GM19099 (cell line): Measurements from ENCODE around the gene MYCBPAP.
A peak's percentile ranks its signal among the peaks of the same experiment; 100 is the strongest.

Experiments used
- POLR2A ChIP-seq: IDR thresholded peaks from 3 replicates; pipeline ENCODE4 v1.6.1; 2011; ENCODE audit warnings: low read depth; ENCODE audit not compliant: insufficient read length; ENCODE audit errors: extremely low read depth

The MYCBPAP gene, protein sequence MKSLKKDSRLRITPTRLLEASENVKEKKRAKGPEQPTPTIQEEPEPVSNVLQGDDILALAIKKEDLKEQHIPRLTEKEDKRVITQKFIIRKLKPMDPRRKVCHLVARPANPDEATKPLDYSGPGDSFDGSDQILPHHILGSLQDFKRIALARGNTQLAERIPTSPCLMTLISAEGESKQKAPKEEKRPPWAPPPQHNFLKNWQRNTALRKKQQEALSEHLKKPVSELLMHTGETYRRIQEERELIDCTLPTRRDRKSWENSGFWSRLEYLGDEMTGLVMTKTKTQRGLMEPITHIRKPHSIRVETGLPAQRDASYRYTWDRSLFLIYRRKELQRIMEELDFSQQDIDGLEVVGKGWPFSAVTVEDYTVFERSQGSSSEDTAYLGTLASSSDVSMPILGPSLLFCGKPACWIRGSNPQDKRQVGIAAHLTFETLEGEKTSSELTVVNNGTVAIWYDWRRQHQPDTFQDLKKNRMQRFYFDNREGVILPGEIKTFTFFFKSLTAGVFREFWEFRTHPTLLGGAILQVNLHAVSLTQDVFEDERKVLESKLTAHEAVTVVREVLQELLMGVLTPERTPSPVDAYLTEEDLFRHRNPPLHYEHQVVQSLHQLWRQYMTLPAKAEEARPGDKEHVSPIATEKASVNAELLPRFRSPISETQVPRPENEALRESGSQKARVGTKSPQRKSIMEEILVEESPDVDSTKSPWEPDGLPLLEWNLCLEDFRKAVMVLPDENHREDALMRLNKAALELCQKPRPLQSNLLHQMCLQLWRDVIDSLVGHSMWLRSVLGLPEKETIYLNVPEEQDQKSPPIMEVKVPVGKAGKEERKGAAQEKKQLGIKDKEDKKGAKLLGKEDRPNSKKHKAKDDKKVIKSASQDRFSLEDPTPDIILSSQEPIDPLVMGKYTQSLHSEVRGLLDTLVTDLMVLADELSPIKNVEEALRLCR

GRCh38 chr17:50507871-50508572 lies at the start of gene MYCBPAP:
TSS of gene MYCBPAP (plus strand) at chr17:50508439. CDS start at chr17:50508675, 236 bp downstream.
- TF ChIP-seq POLR2A, result peak; percentile 53

DNA sequence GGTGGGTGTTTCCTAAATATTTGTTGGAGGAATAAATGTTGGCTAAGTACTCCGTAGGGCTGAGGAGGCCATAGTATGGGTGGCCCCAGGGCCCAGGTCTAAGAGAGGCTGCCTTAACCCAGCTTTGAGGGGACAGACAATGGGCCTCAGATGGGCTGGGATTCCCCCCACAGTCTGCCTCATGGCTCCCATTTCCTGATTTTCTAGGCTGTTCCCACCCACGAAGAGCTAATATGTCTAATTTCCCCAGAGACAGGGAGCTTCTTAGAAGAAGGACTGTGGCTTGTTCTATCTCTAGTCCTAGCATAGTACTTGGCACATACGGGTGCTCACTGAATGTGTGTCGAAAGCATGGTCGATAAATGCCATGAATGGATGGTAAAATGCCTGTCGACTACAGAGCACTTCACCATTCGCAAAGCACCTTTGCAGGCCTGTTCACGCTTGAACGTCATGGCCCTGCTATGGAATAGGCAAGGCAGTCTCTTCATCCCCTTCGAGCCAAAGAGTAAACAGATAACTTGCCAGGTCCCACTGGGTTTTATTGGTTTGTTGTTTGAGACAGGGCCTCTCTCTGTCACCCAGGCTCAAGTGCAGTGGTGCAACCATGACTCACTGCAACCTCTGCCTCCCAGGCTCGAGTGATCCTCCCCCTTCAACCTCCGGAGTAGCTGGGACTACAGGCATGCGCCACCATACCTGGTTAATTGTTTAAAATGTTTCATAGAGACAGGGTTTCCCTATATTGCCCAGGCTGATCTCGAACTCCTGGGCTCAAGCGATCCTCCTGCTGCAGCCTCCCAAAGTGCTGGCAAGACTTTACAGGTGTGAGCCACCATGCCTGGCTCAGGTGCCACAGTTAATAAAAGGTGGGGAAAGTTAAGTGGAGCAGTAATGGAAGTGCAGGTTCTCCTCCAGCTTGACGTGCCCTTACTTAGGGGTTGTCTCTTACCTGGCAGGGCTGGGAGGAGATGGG lies 49.2 kb upstream of the MYCBPAP start:
- TF ChIP-seq POLR2A, result no peak

GRCh38 chr17:50459756-50460155 lies 48.5 kb upstream of the MYCBPAP start:
- TF ChIP-seq POLR2A, result no peak

DNA sequence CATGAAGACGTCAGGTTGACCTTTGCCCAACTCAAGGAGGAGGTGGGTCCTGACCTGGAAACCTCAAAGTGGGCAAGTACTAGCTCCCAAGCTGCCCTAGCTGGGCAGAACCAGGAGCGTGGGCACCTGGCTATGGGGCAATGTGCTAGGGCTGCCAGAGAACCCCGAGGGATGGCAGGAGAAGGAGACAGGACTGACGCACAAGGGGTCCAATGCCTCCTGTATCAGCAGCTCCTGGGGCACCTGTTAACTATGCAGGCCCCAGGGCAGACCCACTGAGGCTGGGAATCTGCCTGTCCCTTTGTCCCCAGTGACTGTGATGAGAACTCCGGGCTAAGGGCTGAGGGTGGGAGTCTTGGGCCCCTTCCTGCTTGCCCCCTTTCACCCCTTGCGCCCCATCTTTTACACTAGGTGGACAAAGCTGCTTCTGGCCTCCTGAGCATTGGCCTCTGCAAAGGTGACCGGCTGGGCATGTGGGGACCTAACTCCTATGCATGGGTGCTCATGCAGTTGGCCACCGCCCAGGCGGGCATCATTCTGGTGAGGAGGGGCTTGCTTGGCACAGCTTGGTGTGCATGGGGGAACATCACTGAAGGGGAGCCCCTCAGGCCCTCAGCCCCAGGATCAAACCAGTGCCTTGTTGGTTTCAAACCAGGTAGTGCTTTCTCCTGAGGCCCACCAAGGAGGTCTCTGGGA lies 47.3 kb upstream of the MYCBPAP start:
- TF ChIP-seq POLR2A, result no peak

GRCh38 chr17:50461550-50462132 lies 46.6 kb upstream of the MYCBPAP start:
- no peak for TF ChIP-seq POLR2A

DNA sequence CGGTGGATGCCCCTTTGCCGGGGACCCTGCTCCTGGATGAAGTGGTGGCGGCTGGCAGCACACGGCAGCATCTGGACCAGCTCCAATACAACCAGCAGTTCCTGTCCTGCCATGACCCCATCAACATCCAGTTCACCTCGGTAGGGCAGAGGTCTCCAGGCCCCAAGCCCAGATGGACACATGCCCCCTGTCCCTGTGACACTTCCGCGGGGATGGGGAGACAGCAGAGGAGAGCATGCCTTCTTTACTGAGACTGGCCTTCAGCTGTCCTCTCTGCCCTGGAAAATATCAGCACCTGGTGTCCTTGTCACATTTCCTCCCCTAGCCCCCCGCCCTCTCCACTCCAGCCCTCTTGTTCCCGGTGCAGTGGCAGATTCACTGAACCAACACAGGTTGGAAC lies 45.8 kb upstream of the MYCBPAP start:
- no peak for TF ChIP-seq POLR2A

- TF ChIP-seq POLR2A, result no peak
These were observed 44.1 kb upstream of the MYCBPAP start for GRCh38 chr17:50464121-50464520.

- no peak for TF ChIP-seq POLR2A
These were observed 43.5 kb upstream of the MYCBPAP start for GRCh38 chr17:50464736-50465135.

DNA sequence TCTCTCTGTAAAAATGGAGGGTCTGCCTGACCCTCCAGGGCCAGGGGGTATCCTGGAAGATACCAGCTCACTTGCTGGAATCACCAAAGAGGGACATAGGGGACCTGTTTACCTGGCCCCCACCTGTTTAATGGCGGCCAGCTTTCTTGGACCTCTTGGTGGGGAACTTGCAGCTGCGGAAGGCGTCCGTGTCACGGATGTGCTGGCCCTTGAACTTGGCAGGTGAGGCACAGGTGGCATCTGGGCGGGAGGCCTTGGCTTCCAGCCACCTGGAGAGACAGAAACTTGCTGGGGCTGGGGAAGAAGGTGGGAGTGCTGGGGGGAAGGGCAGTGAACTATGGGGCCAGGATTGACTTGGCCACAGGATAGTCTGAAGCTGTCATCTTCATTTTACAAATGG lies 43.1 kb upstream of the MYCBPAP start:
- TF ChIP-seq POLR2A, result no peak

GRCh38 chr17:50465635-50466034 lies 42.6 kb upstream of the MYCBPAP start:
- no peak for TF ChIP-seq POLR2A

- TF ChIP-seq POLR2A, result no peak
These were observed 41.7 kb upstream of the MYCBPAP start for GRCh38 chr17:50466371-50467113.

GRCh38 chr17:50467114-50467854 lies 41.0 kb upstream of the MYCBPAP start:
- no peak for TF ChIP-seq POLR2A
